GM04504 (cell line): ENCODE data around the gene HDAC4.

ENCODE experiments used
- DNase-seq: peaks from one replicate; pipeline ENCODE4 v3.0.0-alpha.2; 2012; ENCODE audit warnings: low read depth

Gene HDAC4

GRCh38 chr2:239121600-239122012, 279.2 kb downstream of the HDAC4 start:
- no peak for DNase-seq

DNA sequence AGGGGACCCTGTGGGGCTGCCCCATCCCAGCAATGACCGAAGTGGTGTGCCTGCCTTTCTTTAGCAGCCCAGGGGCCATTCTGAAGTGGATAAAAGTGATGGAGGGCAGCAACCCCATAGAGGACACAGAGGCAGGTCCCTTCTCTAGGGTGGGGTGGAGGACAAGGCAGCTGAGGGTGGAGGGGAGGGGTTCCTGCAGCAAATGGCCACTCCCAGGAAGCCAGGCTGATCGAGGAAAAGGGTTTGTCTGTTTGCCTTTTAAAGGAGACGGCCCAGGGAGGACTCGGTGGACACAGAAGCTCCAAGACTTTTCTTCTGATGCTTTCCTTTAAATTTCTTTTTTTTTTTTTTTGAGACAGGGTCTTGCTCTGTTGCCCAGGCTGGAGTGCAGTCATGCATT, 280.2 kb downstream of the HDAC4 start:
- no peak for DNase-seq

DNA sequence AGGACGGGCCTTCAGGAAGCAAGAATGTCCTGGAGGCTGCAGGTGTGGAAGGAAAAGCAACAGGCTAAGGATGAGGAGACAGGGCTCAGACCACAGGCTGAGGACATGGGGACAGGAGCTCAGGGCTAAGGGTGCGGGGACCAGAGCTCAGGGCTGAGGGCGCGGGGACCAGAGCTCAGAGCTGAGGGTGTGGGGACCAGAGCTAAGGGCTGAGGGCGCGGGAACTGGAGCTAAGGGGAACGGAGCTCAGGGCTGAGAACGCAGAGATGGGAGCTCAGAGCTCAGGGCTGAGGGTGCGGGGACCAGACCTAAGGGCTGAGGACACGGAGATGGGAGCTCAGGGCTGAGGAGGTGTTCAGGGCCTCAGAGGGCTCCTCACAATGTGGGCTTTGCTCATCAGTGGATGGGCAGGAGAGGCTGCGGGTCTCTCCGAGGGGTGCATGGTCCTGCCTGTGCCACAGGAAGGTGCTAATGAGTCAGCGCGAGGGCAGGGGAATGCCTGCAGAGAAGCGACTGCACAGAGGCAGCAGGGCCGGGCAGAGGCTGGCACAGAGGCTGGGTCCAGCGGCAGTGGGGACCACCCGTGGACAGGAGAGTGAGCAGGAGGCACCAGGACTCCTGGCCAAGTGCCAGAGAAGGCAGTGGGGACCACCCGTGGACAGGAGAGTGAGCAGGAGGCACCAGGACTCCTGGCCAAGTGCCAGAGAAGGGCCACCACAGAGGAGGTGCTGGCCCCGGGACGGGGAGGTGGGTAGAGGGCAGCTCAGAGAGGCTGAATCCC, 281.3 kb downstream of the HDAC4 start:
- no peak for DNase-seq

- no peak for DNase-seq
These were observed 282.1 kb downstream of the HDAC4 start for GRCh38 chr2:239118675-239119211.

GRCh38 chr2:239118264-239118663, 282.6 kb downstream of the HDAC4 start:
- DNase-seq, result no peak

DNA sequence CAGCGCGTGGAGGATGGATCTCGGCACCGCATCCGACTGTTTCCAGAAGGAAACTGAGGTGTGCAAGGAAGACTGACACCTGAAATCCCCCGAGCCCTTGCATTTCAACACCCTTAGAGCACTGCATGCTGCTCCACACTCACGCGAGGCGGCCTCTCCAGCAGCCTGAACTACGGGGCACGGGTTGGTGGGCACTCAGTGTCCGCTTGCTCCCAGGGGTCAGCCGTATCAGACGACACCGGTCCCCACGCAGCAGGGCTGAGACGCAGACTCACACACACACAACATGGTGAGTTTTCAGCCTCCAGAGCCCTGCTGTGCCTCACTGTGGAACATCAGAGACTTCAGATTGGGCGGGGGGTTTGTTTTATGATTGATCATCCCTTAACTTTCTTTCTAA, 283.0 kb downstream of the HDAC4 start:
- DNase-seq, result no peak

DNA sequence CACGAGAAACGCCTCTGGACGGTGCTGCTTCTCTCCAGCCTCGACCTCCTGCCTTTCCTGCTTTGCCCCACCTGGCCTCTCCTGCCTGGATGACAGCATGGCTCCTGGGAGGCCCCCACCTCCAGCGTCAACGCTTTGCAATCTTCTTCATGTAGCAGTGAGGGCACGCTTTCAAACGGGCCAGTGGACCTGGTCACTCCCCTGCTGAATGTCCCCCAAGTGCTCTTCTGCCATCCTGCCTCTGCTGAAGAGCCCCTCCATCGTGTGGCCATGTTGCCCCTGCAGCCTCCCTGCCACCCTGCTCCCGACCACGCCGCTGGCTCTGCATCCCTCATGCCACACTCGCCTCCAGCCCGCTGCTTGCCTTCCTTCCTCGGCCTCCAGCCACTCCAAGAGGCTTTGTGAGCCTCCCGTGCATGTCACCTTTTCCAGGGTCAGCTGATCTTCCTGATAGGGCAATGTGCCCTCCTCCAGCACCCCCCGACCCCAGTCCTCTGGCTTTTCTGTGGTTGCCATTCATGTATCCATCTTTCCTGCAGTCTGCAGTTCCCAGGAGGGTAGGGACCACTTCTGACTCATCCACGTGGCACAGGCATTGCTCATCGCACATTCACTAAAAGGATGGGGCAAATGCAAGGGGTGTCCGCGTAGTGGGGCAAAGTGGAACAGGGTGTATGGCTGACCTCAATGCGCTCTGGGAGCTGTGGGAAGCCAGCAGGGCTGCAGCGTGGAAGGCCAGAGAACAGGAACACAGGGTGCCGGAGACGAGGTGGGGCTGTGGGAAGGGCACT, 284.2 kb downstream of the HDAC4 start:
- no peak for DNase-seq

- DNase-seq, result no peak
These were observed 285.2 kb downstream of the HDAC4 start for GRCh38 chr2:239115616-239116015.

DNA sequence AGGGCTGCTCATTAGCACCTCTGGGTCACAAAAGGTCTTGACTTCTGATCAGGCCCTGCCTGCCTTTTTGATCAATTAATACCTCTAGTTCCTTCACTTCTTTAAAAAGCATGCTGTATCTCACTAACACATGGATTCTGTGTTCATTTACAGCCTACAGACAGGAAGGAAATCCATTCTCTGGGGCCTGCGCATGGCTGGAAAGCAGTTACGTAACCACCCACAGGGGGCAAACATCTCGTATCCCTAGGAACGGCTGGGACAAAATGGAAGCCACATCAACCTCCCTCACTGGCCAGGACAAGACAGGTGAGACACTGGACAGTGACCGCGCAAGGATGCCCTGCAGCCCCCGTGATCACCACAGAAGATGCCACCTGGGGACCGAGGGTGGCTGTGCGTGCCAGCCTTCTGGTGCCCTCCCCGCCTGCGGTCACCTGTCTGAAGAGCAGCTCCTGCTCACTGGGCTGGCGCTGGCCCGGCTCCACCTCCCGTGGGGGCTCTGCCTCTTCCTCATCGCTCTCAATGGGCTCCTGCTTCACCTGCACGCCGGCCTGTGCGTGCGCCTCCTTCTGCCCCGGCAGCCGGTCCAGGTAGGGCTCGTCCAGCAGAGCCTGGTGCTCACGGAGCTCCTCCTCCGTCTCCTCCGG, 286.1 kb downstream of the HDAC4 start:
- DNase-seq, result no peak

DNA sequence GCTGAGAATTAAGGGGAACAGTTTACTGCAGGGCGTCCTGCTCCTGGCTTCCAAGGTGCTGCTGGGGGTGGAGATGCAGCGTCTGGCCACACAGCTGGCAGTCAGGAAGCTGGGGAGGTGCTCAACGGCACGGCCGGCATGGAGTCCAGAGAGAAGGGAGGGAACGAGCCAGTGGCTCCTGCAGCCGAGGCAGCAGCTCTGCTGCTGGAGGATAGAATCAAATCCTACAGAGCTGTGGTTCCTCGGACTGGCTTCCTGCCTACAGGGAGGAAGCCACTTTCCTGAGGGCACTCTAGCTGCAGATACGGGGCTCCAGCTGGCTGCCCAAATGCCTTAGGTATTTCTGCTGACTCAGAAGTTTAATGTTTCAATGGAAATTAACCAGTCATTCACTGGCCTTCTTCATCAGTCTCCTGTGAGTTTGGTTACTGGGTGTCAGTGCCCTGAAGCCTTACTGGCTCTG, 286.7 kb downstream of the HDAC4 start:
- DNase-seq, result no peak

DNA sequence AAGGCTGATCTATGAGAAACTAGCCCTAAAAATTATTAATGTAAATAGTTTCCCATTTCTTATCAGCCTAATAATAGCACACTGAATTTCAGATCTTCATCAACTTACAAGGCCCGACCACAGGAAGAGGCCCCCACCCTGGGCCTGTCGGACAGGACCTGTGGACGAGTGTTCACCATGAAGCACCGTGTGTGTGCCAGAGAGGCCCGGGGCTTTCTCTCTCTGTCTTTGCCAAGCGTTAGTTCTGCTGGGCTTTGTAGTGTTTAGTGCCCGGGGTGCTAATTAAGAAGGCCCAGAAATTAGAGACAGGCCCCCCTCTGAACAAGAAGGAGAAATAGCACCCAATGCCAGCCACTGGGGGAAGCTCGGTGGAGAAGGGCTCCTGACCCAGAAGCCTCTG, 287.2 kb downstream of the HDAC4 start:
- no peak for DNase-seq

DNA sequence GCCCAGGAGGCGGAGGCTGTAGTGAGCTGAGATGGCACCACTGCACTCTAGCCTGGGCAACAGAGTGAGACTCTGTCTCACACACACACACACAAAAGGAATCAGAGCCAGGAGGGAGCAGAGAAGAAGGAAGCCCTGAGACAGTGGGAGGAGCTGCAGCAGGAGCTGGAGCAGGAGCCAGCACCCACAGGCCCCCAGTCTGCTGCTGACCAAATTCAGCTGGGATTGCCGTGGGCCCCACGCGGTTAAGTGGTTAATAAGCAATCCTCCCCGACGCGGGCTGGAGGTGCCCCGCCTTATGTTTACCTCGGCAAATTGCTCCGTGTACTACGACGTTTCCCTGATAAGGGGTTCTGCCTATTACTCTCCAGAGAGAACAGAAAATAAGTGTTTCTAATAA, 287.6 kb downstream of the HDAC4 start:
- no peak for DNase-seq

DNA sequence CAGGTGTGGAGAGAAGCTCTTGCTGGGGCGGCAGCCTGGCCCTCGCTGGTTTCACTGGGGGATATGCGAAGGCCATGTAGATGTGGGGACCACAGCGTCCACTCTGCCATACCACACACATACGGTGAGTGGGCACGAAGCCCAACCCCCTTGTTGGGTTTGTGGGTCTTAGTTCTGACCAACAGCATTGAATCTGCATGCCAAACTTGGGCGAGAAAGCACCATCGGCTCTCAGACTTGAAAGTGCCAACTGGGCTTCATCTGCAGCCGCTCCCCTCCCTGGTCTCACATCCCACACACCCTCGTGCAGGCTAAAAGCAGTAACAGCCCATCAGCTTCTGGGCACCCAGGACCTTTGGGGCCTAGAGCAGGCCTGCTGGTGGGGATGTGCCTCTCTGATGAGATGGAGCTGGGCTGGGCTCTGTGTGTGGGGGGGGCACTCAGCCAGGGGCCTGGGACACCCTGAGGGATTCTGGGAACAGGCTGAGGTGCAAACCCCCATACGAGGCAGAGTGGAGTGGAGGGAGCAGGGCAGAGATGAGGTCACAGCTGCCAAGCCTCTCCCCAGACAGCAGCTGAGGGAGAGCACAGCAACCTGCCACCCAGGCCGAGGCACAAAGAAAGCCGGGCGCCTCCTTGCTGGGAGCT, 288.6 kb downstream of the HDAC4 start:
- DNase-seq, result no peak

DNA sequence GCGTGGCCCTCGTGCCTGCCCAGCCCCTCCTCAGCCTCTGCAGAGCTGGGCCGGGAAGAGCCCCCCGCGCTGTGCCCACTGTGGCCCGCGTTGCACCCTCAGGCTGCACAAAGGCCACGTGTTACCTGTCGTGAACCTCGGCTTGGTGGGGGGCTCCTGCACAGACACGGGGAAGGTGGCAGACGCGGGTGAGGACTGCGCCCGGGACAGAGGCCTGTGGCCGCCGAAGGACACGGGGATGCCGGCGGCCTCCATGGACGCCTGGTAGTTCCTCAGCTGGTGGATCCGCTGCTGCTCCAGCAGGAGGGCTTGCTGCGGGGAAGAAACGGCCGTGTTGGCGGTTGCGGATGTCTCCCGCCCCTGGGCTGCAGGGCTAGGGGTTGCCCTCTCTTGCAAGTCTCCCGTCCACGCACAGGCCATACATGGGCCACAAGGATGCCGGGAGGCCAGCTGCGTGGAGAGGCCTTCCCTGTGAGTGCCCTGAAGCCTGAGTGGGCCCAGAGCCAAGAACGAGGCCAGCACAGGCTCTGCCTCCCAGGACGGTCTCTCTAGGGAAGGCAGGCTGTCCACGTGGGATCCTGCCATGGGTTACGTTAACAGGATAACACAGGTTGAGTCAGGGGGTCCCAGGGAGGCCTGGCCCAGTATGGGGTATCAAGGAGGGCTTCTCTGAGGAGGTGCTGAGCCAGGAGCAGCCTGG, 289.3 kb downstream of the HDAC4 start:
- no peak for DNase-seq

DNA sequence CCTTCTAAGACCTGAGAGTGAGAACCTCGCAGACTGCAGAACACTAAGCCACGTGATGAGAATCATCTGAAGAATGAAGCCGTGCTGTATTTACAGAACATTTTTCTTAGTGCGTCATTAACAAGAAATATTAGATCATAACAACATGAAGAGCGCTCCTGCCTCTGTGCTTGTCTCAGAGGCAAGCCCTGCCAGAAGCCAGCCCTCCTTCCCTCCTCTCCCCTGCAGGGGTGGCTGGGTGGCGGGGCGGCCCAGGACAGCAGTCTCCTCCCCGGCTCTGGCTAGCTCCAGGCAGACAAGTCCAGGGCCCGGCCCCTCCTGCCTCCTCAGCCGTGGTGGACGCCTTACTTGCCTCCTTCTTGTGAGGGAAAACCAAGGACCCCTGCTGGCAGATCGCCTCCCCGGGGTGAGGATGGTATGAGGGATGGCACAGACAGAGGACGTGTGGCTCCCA, 290.2 kb downstream of the HDAC4 start:
- DNase-seq, result no peak

- DNase-seq, result no peak
These were observed 290.8 kb downstream of the HDAC4 start for GRCh38 chr2:239109928-239110545.

- DNase-seq, result no peak
These were observed 291.5 kb downstream of the HDAC4 start for GRCh38 chr2:239109041-239109927.

DNA sequence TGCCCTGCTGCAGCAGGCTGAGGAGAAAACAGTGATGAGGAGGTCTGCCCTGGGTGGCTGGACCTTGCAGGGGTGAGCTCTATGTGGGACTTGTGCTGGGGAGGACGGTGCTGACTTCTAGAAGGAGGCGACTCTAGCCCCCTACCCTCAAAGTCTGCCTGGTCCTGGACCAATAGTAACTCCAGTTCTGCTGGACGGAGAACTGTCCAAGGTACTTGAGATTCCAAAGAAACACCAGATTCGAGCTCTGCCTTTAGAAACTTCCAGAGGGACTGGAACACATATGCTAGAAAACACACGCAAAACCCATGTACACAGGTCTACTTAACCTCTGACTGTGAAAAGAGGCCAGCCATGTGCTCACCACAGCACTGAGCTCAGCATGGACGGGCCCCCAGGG, 292.4 kb downstream of the HDAC4 start:
- no peak for DNase-seq

DNA sequence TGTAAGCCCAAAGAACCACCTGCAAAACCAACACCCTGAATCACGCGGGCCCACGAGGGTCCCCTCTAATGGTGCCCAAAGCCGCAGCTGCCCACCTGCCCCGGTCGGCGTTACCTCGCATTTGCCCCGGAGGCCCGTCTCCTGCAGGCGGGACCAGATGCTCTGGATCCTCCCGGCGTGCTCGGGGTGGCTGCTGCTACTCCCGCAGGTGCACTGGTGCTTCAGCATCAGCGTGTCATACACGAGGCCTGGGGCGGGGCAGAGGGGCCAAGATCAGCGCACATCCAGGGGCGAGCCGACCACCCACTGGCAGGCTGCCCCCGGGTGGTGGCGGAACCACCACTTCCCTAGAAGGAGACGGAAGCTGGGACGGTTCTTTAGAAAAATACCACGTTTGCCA, 292.9 kb downstream of the HDAC4 start:
- no peak for DNase-seq

- DNase-seq, result no peak
These were observed 293.9 kb downstream of the HDAC4 start for GRCh38 chr2:239106966-239107365.
